Fibroblast of skin of back (primary cell): ENCODE results near the gene KRTAP5-3.
A peak's percentile ranks its signal among the peaks of the same experiment; 100 is the strongest.

Experiments
- DNase-seq: peaks from one replicate; pipeline ENCODE4 v3.0.0-alpha.2; 2013

KRTAP5-3 gene

GRCh38 chr11:1563149-1563638 is 45.1 kb downstream of the KRTAP5-3 start:
- DNase-seq = no peak

GRCh38 chr11:1562469-1563148 is 45.7 kb downstream of the KRTAP5-3 start:
- no peak for DNase-seq

- DNase-seq = no peak
Measured at GRCh38 chr11:1561955-1562354, 46.3 kb downstream of the KRTAP5-3 start.

- no peak for DNase-seq
Measured at GRCh38 chr11:1561266-1561665, 47.0 kb downstream of the KRTAP5-3 start.

GRCh38 chr11:1560649-1561251 is 47.5 kb downstream of the KRTAP5-3 start:
- DNase-seq = no peak

DNA sequence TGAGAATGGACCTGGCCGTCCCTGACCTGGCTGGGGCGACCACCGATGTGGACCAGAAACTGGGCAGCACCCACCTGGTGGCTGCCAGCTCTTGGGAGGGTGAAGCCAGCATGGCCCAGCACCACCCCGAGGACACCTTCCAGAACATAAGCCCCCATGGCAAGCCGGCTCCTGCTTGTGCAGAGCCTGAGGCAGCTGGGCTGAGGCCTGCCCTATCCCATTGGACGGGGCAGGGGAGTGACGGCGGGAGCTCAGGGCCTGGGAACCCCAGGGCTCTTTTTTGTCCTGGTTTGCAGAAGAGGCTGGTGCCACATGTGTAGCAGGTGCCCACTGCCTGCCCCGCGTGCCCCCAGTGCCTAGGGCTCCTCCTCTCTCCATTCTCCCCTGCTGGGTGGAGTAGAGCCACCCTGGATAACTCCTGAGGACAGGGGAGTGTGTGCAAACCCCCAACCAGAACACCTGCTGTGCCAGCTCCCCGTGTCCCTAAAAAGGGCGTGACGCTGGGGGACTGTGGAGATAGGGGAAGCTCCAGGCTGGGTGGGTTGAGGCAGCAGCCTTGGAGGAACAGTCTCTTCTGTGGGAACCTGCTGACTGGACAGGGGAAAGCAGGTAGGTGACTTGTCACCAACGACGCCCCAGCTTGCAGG is 48.1 kb downstream of the KRTAP5-3 start:
- DNase-seq = no peak

GRCh38 chr11:1559111-1559951 is 48.9 kb downstream of the KRTAP5-3 start:
- peak; percentile 87 for DNase-seq

DNA sequence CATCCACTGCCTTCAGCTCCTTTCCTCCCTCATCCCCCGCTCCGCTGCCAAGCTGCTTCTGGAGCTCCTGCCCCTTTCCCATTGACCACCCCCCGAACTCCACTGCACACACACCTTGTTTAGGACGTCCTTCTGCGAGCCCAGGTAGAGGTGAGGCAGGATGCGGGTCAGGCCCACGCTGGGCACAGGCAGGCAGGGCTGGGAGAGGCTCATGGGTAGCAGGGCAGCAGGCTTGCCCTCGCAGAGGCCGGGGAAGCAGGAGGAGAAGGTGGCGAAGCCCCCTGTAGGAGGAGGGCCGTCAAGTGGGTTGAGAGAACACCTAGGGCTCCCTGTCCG is 49.5 kb downstream of the KRTAP5-3 start:
- DNase-seq = no peak

DNA sequence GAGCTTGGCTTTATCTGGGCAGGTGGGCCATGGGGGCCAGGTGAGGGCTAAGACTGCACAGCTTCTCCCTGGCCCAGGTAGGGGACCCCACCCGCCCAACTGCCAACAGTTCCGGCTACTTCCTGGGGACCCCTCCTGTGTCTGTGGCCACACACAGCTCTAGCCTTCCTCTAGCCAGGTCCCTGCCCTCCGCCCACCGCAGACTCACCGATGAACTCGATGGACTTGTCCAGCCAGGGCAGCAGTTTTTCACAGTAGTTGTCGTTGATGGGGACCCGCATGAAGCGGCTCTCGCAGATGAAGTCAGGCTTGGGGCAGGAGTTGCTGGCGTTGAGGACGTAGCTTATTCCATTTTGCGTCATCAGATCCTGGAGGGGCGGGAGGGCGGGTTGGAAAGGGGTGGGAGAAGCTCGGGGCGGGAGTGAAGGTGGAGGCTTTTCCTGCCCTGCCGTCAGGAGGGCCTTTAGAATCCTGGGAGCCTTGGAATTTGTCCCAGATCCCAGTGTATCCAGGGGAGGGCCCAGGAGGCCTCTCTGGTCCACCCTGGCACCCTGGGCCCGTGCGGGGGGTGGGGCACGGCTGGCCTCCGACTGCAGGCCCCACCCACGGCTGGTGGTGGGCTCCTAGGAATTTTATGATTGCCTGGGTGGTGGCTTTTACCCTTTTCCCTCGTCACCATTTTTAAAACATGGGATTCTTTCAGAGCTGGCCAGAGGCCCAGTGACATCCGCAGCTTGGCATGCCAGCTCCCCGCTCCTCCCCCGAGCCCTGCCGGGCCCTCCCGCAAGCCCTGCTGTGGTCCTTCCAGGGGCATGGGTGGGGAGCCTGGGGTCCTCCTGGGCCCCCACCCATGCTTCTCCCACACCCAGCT is 50.1 kb downstream of the KRTAP5-3 start:
- peak; percentile 94 for DNase-seq
